ENCODE measurements around the gene MUC4. TPM values are rescaled to one million over a fixed set of nuclear protein-coding genes. Genes with fewer than 3 reads are reported as not detected.

MUC4 gene
- total RNA-seq, 1 experiment from 2014 or later: 0.03 TPM

DNA sequence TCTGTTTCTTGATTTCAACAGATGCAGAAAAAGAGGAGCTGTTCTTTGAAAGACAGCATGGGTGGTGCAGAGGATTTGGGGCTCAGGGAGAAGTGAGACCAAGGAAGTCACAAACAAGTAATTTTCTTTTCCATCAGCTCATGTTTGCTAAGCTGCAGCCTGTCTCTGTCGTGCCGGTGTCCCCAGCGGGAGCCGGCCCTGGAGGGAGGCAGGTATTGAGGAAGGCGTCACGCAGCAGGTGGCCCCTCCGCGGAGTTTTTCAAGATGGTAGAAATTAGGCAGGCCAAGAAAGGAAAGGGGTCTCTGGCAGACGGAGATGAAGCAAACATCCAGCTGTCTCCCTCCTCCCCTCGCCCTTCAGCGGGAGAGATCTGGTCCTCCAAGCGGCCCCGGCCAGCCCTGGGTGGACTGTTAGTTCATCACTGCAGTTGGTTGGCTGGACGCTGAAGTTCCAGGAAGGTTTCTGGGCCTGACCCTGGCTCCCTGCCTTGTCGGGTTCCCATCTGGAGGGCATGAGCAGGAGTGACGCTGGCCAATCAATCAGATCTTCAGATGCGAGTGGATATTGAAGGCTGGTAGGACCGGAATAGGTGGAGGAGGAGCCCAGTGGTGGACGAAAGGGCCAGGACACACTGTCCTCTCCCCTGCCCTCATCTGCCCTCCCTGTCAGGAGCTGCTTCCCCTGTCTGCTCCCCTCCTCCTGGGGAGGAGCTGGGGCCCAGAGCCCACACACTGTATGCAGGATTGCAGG lies 27.7 kb upstream of the MUC4 start:
- no TSS peak for BruUV-seq (replicated peaks)
- CTCF ChIA-PET: interaction anchor here (0.5 to 1.3 kb wide), 2 partner anchors 11 to 38 kb away, joined by 3 read pairs; no protein-coding TSS in a partner anchor
- Histone ChIP-seq H3K27me3 (ENCODE audit: control insufficient read depth, insufficient read depth, low read length) (no peaks in the 10 kb centered on the region), H3K4me3 (ENCODE audit: low read depth in 2 of 2, low read length in 2 of 2) (no peak overlapping the region), H3K36me3 (ENCODE audit: control insufficient read depth, insufficient read depth, low read length) (no peaks in the 10 kb centered on the region), H3K27ac (ENCODE audit: low read length) (no peak overlapping the region), H3K9me3 (ENCODE audit: control insufficient read depth, insufficient read depth, low read depth, low read length) (no peaks in the 10 kb centered on the region), H3K4me1 (ENCODE audit: control insufficient read depth, insufficient read depth, low read length) (no peaks in the 10 kb centered on the region)
- intact Hi-C loops (cut with micrococcal nuclease; ENCODE audit: unreplicated experiment) (no loop called here), in situ Hi-C loops (cut with HindIII; ENCODE audit: low pct_unique_long_range_greater_than_20kb, low sequenced_read_pairs) (no loop called here)
- no peak for TF ChIP-seq POLR2AphosphoS5 (IDR thresholded peaks at IDR 0.05; ENCODE audit: low read depth, low read length)
- TF ChIP-seq CTCF (IDR thresholded peaks at IDR 0.05): no peak
- no peak for TF ChIP-seq SIN3A (IDR thresholded peaks at IDR 0.05; ENCODE audit: borderline replicate concordance, insufficient read depth, low read depth, low read length)
- TF ChIP-seq TCF7L2 (IDR thresholded peaks at IDR 0.05; ENCODE audit: low read depth, low read length): no peak
- TF ChIP-seq, protein P1, sequence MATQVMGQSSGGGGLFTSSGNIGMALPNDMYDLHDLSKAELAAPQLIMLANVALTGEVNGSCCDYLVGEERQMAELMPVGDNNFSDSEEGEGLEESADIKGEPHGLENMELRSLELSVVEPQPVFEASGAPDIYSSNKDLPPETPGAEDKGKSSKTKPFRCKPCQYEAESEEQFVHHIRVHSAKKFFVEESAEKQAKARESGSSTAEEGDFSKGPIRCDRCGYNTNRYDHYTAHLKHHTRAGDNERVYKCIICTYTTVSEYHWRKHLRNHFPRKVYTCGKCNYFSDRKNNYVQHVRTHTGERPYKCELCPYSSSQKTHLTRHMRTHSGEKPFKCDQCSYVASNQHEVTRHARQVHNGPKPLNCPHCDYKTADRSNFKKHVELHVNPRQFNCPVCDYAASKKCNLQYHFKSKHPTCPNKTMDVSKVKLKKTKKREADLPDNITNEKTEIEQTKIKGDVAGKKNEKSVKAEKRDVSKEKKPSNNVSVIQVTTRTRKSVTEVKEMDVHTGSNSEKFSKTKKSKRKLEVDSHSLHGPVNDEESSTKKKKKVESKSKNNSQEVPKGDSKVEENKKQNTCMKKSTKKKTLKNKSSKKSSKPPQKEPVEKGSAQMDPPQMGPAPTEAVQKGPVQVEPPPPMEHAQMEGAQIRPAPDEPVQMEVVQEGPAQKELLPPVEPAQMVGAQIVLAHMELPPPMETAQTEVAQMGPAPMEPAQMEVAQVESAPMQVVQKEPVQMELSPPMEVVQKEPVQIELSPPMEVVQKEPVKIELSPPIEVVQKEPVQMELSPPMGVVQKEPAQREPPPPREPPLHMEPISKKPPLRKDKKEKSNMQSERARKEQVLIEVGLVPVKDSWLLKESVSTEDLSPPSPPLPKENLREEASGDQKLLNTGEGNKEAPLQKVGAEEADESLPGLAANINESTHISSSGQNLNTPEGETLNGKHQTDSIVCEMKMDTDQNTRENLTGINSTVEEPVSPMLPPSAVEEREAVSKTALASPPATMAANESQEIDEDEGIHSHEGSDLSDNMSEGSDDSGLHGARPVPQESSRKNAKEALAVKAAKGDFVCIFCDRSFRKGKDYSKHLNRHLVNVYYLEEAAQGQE (IDR thresholded peaks at IDR 0.05; ENCODE audit: insufficient read depth in 1 of 2, low read depth in 2 of 2, low read length in 1 of 2): no peak
- ATAC-seq (peak; percentile 24; the same call in 1 of the 2 replicates), DNase-seq (ENCODE audit: low read depth, low spot score) (no peak)
- POLR2A ChIA-PET: no interaction called here

GRCh38 chr3:195838714-195839113 lies 27.0 kb upstream of the MUC4 start:
- CTCF ChIA-PET: interaction anchor here (0.5 to 1.3 kb wide), 2 partner anchors 11 to 37 kb away, joined by 3 read pairs; no protein-coding TSS in a partner anchor
- Histone ChIP-seq H3K9me3 (ENCODE audit: control insufficient read depth, insufficient read depth, low read depth, low read length) (no peaks in the 10 kb centered on the region), H3K36me3 (ENCODE audit: control insufficient read depth, insufficient read depth, low read length) (no peaks in the 10 kb centered on the region), H3K4me1 (ENCODE audit: control insufficient read depth, insufficient read depth, low read length) (no peaks in the 10 kb centered on the region), H3K27ac (ENCODE audit: low read length) (no peak overlapping the region), H3K4me3 (ENCODE audit: low read depth in 2 of 2, low read length in 2 of 2) (no peak overlapping the region), H3K27me3 (ENCODE audit: control insufficient read depth, insufficient read depth, low read length) (no peaks in the 10 kb centered on the region)
- TF ChIP-seq, protein P1 (IDR thresholded peaks at IDR 0.05; ENCODE audit: insufficient read depth in 1 of 2, low read depth in 2 of 2, low read length in 1 of 2): no peak
- no peak for TF ChIP-seq CTCF (IDR thresholded peaks at IDR 0.05)
- TF ChIP-seq TCF7L2 (IDR thresholded peaks at IDR 0.05; ENCODE audit: low read depth, low read length): no peak
- TF ChIP-seq SIN3A (IDR thresholded peaks at IDR 0.05; ENCODE audit: borderline replicate concordance, insufficient read depth, low read depth, low read length): no peak
- TF ChIP-seq POLR2AphosphoS5 (IDR thresholded peaks at IDR 0.05; ENCODE audit: low read depth, low read length): no peak
- POLR2A ChIA-PET: no interaction called here
- no peak for DNase-seq (ENCODE audit: low read depth, low spot score)
- no peak for ATAC-seq
- BruUV-seq (replicated peaks): no TSS peak
- intact Hi-C loops (cut with micrococcal nuclease; ENCODE audit: unreplicated experiment) (no loop called here), in situ Hi-C loops (cut with HindIII; ENCODE audit: low pct_unique_long_range_greater_than_20kb, low sequenced_read_pairs) (no loop called here)
